Activated gamma-delta T cell treated with Interleukin-2 at 50 U/mL for 16 hours (primary cell): ENCODE data around the gene ADCY10.
"Not testable (repeated sequence)": the region's sequence is repeated elsewhere in the genome, so short reads cannot be mapped to it uniquely, and the experiment has no call there.

Source experiments
- DNase-seq: peaks from one replicate; pipeline ENCODE4 v3.0.0-alpha.2; 2020

ADCY10 gene

DNA sequence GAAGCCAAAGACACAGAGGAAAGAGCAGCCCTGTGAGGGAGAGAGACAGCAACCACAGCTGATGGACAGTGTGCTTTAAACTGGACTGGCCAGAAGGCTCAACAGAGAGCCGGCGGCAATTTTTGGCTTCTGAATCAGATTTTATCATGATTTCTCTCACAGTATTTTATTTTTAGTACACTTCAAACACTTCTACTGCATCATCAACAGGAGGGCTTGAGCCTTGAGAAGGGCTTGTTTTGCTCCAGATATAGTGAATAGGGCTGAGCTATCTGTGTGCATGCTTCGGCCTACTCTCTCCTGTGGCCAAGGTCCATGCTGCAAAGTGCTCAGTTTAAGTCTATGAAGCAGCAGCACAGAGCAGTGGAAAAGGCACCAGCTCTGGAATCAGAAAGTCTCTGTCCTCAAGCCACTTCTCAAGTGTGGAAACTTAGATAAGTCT, 33.3 kb downstream of the ADCY10 start:
- DNase-seq, result no peak

DNA sequence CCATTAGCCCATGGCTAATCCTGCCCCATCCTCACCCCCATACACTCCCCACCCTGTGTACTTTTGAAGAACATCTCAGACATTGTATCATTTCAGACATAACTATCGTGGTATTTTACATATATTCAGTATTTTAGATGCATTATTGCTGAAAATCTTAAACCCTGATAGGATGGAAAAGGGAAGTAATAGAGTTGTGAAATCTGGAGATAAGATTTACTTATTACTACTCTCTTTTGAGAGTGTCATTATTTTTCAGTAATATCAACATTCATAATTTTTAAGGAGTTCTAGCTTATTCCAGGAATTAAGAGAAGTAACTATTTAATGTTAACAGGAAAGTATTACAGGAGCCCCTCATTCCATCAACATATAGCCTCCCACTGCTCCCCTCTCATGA, 34.4 kb downstream of the ADCY10 start:
- DNase-seq, result no peak

DNA sequence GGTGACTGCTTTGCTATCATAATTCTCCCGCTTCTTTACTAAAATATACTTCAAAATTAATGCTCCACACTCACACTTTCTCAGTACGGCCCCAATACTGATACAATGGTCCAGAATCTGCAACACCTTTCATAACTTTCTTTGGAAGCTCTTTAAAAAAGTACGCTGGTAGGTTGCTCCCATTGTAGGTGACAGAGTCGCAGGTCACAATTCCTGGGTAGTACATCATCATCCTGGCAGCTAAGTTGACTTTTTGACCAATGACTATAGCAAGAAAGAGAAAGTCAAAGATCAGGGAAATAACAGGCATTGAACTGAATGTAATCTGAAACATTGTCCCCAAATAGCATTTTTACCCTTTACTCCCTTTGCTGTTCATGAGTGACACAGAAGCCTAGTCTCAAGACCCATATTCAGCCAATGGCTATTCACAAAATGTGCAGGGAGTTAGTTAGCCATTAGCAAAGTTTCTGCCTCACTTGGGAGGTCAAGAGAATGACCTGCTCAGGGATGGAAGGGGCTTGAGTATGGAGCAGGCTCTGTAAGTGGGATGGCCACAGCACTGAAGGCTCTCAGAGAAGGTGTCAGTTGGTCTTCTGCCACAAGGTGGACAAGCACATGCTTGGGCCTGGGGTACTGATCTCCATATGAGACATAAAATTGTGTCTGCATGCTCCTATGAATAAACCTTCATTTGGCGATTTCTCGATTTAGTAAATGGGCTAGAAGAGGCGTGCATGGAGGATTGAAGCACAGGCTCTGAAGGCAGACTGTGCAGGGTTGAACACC, 35.4 kb downstream of the ADCY10 start:
- no peak for DNase-seq

DNA sequence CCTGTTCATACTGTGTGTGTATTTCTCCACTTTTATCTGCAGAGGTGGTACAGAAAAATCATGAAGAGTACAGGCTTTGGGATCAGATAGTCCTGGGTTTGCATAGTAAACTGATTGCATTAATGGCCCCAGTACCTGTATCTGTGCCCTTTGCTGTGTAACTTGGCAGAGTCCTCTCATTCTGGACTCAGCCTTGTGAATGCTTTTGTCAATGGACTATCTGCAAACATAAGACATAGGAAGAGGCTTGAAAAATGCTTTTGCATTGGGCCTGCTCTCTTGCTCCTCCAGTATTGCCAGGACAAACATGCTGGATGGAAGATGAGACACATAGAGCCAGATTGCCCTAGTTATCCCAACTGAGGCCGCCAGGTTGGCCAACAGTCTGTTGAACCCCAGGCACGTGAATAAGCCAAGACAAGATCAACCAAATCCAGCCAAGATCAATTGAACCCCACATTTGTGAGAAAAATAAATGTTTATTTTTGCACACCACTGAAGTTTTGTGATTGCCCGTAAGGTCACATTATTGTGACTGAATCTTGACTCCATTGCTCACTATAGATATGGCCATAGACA, 37.2 kb downstream of the ADCY10 start:
- DNase-seq, result no peak

DNA sequence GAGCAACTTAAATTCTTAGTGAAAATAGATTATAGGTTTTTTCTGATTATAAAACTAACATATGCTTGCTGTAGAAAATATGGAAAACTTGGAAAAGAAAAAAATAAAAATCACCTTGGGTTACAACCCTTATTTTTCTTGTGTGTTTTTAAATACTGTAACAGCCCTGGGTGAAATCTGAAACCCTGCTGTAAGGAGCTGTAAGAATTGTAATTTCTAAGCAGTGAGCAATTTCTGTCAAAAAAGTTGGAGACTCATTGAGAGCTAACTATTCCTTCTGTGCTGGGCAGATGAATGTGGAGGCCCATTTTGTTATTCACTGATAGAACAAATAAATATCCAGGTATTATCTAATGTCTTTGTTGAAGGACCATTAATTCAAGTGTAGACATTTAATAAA, 42.6 kb downstream of the ADCY10 start:
- DNase-seq, result no peak

DNA sequence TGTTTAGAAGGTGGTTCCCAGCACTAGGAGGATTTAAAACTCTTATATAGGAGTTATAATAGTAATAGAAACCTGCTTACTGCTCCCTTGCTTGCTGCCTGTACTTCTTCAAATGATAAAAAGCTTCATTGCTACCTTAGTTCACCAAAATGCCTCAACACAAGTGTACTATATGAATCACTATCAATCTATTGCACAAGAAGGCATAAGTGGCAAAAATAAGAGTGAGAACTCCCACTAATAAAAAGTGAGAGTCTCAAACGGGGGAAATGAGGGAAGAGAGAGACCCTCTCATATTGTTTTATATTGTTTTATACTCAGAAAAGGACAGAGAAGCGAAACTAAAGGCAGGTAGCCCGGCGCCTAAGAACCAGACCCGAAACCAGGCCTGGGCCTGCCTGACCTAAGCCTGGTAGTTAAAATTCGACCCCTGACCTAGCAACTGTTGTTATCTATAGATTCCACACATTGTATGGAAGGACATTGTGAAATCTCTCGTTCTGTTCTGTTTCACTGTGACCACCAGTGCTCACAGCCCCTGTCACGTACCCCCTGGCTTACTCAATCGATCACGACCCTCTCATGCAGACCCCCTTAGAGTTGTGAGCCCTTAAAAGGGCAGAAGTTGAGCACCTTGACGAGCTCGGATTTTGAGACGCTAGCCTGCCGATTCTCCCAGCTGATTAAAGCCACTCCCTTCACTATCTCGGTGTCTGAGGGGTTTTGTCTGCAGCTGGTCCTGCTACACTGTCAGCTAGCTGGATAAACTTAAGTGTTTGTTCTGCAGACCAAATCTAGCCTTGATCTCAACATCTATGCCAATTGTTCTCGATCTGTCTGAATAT, 44.6 kb downstream of the ADCY10 start:
- not testable (repeated sequence) for DNase-seq

DNA sequence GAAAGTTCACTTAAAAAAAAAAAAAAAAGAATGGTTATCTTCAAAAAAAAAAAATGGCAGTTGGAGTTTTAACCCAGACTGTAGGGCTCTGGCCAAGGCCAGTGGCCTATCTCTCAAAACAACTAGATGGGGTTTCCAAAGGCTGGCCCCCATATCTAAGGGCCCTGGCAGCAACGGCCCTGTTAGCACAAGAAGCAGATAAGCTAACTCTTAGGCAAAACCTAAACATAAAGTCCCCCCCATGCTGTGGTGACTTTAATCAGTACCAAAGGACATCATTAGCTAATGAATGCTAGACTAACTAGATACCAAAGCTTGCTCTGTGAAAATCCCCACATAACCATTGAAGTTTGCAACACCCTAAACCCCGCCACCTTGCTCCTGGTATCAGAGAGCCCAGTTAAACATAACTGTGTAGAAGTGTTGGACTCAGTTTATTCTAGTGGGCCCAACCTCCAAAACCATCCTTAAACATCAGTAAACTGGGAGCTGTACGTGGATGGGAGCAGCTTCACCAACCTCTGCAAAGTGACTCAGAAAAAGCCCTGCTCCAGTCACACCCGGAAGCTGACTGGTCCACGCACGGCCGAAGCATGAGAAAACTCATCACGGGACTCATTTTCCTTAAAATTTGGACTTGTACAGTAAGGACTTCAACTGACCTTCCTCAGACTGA, 47.1 kb downstream of the ADCY10 start:
- not testable (repeated sequence) for DNase-seq

DNA sequence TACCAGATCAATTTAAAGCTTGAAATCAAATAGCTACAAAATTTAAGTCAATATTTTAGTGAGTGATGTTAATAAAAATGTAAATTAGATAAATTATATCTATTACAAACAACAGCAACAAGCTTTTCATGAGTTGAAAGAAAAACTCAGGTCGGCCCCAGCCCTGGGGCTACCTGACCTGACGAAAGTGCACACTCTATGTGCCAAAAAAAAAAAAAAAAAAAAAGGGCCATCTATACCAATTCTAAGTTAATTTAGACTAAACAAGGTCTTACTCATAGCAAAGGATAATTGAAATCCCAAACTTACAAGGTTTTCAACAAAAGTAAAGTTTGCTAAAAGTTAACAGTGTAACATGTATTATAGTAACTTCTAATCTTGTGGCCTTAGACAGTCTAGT, 47.6 kb downstream of the ADCY10 start:
- not testable (repeated sequence) for DNase-seq

DNA sequence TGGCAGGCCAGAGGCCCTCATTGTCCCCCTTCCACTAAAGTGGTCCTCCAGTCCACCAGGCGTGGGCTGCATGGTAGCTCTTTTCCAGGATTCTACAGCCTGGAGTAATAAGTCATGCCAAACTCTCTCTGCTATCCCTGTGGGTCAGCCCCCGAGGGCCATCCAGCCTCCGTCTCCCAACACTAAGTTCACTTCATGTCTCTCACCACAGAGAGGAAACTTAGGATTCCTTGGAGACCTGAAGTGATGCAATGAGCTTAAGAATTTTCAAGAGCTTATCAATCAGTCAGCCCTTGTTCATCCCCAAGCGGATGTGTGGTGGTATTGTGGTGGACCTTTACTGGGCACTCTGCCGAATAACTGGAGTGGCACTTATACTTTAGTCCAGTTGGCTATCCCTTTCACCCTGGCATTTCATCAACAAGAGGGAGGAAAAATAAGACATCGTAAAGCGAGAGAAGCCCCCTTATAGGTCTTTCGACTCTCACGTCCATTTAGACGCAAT, 48.1 kb downstream of the ADCY10 start:
- DNase-seq, result not testable (repeated sequence)

DNA sequence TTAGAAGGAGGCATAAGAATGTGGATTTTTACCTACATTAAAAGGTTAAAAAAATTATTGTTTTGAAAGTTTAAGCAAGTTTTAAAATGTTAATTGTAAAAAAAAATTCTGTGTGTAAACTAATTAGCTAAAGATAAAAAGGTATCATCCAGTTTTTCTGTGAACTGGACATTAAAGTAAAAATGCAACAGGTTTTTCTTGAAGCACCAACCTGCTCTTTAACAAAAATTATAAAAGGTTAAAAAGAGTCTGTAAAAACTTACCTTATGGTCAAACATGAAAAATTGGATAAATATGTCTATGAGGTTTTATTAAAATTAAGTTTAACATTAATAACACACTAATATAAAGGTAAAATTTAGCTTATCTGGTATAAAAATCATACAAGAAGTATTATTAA, 48.7 kb downstream of the ADCY10 start:
- DNase-seq, result not testable (repeated sequence)

DNA sequence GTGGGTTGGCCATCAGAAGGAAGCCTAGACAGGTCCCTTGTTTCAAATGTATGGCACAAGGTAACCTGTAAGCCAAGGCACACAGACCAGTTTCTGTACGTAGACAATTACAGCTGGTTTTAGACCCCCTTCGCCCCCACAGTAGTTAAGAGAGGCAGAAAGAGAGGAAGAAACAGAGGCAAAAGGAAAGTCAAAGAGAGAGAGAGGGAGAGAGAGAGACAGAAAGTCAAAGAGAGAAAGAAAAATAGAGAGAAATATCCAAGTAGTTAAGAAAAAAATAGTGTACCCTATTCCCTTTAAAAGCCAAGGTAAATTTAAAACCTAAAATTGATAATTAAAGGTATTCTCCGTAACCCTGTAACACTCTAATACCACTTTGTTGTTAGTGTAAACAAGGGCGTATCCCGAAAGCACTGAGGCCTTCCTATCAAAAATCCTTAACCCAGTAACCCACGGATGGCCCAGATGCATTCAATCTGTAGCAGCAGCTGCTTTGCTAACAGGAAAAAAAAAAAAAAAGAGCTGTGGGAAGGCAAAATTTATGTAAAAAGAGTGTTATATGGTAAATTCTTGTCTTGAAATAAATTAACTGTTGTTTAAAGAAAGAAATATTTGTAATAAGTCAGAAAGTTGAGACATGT, 49.4 kb downstream of the ADCY10 start:
- no peak for DNase-seq

DNA sequence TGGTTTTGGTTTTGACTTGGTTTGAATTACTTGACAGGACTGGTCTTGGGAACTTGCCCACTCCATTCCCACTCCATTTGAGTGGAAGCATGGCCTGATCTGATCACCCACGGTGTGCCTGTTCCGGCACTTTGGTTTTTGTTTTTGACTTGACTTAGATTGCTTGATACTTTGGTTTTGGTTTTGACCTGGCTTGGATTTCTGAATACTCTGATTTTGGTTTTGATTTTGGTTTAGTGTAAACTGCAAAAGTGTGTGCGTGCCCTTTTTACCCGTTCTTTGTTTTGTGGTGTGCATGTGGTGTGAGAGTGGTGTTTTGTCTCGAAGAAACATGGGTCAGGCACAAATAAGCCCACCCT, 50.0 kb downstream of the ADCY10 start:
- DNase-seq, result no peak

DNA sequence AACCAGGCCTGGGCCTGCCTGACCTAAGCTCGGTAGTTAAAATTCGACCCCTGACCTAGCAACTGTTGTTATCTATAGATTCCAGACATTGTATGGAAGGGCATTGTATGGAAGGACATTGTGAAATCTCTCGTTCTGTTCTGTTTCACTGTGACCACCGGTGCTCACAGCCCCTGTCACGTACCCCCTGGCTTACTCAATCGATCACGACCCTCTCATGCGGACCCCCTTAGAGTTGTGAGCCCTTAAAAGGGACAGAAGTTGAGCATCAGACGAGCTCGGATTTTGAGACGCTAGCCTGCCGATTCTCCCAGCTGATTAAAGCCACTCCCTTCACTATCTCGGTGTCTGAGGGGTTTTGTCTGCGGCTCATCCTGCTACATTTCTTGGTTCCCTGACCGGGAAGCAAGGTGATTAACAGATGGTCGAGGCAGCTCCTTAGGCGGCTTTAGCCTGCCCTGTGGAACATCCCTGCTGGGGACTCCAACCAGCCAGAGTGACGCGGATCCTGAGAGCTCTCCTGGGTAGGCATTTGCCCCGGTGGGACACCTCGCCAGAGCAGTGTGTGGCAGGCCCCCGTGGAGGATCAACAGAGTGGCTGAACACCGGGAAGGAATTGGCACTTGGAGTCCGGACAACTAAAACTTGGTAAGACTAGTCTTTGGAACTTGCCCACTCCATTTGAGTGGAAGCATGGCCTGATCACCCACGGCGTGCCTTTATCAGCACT, 50.6 kb downstream of the ADCY10 start:
- not testable (repeated sequence) for DNase-seq

DNA sequence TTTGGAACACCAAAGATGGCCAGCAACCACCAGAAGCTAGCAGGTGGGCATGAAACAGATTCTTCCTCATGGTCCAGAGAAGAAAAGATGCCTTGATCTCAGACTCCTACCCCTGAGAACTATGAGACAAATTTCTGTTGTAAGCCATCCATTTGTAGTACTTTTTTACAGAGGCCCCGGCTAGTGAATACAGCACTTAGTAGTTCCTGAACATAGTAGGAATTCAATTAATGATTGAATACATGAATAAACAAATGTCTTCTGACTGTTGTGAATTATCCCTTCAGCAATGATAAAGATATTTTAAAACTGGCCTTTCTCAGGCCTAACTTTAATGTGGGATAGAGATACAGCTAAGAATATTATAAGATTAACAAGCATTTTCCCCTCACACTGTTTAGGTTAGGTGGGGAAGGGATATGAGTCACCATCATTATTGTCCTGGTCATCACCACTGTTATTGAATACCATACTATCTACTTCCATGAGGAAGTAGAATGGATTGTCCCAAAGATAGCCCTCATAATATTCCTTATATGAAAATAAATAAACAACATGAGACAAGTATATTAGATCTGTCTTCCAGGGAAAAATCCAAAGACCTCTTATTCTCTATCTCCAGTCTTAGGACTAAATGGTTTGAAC, 51.4 kb downstream of the ADCY10 start:
- DNase-seq, result no peak

DNA sequence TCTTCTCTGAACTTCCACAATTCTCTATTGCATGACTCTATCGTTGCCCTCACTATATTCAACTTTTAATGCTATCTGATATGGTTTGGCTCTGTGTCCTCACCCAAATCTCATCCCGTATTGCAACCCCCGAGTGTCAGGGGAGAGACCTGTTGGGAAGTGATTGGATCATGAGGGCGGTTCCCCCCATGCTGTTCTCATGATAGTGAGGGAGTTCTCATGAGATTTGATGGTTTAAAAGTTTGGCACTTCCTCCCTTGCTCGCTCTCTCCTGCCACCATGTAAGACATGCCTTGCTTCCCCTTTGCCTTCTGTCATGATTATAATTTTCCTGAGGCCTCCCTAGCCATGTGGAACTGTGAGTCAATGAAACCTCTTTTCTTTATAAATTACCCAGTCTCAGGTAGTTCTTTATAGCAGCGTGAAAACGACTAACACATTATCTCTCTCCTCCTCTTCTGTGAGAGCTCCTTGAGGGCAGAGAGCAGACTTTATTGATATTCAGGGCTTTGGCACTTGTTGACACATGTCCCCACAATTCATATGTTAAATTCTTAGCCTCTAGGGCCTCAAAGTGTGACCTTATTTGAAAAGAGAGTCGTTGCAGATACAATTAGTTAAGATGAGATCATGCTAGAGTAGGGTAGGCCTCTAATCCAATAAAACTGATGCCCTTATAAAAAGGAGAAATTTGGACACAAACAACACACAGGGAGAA, 52.1 kb downstream of the ADCY10 start:
- DNase-seq, result no peak

DNA sequence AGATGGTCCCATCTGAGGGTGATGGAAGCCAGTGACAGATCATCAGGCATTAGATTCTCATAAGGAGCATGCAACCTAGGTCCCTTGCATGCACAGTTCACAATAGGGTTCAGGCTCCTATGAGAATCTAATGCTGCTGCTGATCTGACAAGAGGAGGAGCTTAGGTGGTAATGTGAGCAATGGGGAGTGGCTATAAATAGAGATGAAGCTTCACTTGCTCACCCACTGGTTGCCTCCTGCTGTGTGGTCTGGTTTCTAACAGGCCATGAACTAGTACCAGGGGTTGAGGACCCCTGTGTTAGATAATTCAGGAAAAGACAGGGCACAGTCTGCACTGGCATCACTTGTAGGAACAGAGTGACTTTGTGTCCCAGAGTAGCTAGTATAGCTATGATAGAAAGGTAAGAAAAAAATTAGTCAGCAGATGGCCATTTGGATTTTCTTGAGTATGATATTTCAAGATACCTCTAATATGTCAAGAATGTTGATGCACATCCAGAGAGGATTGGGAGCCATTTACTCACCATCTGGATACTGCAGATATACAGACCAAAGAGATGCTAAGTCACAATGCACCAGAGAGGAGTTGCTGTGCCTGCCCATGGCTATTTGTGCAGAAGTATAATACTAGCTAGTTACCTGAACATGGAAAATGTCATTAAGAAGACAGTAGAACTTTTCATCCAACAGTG, 53.6 kb downstream of the ADCY10 start:
- DNase-seq, result no peak

DNA sequence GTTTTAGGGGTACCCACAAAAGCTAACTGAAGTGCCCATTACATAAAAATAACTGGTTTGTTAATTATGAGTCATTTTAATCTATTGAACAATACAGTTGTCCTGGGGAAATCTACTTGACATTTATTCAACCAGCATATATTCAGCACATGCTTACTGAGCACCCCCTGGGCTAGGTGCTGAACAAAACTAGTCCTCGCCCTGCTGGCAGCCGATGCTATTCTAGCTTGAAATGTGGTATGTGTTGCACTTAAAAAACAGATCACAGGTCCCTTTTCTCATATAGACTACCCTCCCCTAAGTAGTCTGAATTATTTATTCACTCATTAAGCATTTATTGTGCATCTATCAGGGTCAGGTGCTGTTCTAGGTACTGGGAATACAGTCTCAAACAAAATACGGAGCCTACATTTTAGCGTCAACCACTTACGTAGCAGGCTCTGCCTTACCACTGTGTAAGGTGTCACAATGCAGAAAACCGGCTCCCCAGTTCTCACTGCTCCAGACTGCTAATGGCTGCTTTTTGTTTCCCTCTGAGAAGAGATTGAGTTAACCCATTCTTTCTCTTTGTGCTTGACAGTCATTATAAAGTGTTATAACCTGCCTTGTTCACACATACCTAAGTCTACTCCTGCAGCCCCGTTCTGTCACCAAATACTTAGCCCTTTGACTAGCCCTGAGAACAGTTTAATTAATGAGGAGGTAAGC, 57.1 kb downstream of the ADCY10 start:
- DNase-seq, result no peak

DNA sequence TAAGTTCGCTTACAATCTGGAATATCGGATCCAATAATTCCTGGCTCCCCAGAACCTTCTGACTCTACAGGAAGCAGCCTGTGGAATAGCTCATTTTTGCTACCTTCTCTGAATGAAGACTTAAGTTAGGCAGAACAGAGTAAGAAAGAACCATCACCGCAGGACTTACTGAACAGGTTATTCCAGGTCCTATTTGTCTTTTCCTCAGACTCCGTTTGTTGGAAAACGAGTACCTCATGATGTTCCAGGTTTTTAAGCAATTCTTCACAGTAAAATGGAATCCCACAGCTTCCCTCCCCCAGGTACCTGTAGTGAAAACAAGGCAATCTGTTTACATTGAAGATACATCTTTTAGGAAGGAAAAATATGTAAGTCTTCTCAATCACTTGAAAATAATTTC, 59.8 kb downstream of the ADCY10 start:
- DNase-seq, result no peak

DNA sequence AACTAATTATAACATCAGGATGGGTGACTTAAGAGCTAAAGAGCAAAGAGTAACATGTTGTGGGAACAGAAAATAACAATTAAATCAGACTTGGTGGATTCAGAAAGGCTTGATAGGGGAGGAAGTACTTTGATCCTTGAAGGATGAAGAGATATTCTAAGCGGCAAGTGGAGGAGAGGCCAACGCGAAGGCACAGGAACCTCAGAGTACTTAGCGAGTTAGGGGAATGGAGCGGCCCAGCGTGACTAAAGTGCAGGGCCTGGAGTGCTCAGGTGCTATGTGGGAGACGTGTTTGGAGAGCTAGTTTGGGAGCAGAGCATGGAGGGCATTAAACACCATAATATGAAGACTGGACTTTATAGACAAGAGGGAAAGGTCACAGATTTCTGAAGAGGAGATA, 64.3 kb downstream of the ADCY10 start:
- DNase-seq, result no peak
